ENCODE data around the gene SWSAP1. TPM values are rescaled to one million over a fixed set of nuclear protein-coding genes. Genes with fewer than 3 reads are reported as not detected.

The SWSAP1 gene
- polyA plus RNA-seq, 3 donors: 5.9 to 11.5 (median 8.7) TPM

DNA sequence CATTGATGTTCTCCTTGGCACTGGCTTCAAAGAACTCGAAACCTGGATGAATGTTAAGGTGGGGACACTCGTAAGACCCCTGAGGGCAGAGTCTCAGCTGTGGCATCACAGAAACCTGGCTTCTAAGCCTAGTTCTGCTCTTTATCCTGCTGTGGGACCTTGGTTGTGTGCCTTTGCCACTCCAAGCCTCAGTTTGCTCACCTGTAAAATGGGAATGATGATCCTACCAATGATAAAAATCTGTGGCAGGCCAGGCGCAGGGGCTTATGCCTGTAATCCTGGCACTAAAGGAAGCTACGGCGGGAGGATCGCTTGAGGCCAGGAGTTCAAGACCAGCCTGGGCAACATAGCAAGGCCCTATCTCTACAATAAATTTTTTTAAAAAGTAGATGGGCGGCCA lies 48.9 kb upstream of the SWSAP1 start:
- DNase-seq: no peak
- Histone ChIP-seq H3K4me3 (replicated peaks in 1 of 3; ENCODE audit: low read depth in 2 of 3, low read length in 3 of 3) (no peak overlapping the region), H3K4me2 (replicated peaks; ENCODE audit: extremely low read depth, low read length, poor library complexity, severe bottlenecking) (no peak overlapping the region), H3K27ac (ENCODE audit: low read depth in 1 of 2, low read length in 2 of 2) (peak overlapping the region; percentile 94 to 97), H3K36me3 (replicated peaks in 1 of 2; ENCODE audit: control insufficient read depth in 1 of 2, insufficient read depth in 2 of 2, low read length in 2 of 2) (peaks cover 47 to 55% of the 10 kb centered on the region in 2 donors), H3K9me3 (replicated peaks in 1 of 2; ENCODE audit: control insufficient read depth in 1 of 2, insufficient read depth in 1 of 2, low read length in 2 of 2) (no peaks in the 10 kb centered on the region), H3K27me3 (ENCODE audit: control insufficient read depth in 2 of 2, insufficient read depth in 2 of 2, low read length in 2 of 2) (no peaks in the 10 kb centered on the region), H2AFZ (ENCODE audit: insufficient read depth, low read depth, low read length, poor library complexity, severe bottlenecking) (no peak overlapping the region), H3K9ac (ENCODE audit: insufficient read depth, low read length, poor library complexity, severe bottlenecking) (no peak overlapping the region), H3K4me1 (ENCODE audit: control insufficient read depth in 1 of 2, insufficient read depth in 2 of 2, low read length in 2 of 2) (peaks cover 60 to 67% of the 10 kb centered on the region in 2 donors), H4K20me1 (ENCODE audit: insufficient read depth, low read length) (peaks cover 13% of the 10 kb centered on the region), H3K79me2 (ENCODE audit: insufficient read depth, low read length) (peaks cover 69% of the 10 kb centered on the region)
- intact Hi-C loops (cut with micrococcal nuclease): loop anchor here in 1 of 2 donors (2.0 to 10.0 kb wide), 3 partner anchors 13 to 239 kb away; partner anchors contain the start of genes RAB3D and SWSAP1
- Mint-ChIP-seq H3K27me3 (ENCODE audit: low read depth in 3 of 3) (peaks cover 0 to 4% (median 2%) of the 10 kb centered on the region in 3 donors), H3K9me3 (peaks cover 0 to 5% (median 0%) of the 10 kb centered on the region in 7 donors), H3K27ac (peak overlapping the region; percentile 91 to 99 (median 99)), H3K4me1 (peaks cover 63% of the 10 kb centered on the region), H3K4me3 (no peak overlapping the region), H3K36me3 (peaks cover 38 to 84% of the 10 kb centered on the region in 2 donors)
- 100% methylated on average over 2 of the region's 7 CpGs for WGBS (ENCODE audit: insufficient coverage)
- TF ChIP-seq, protein P1, sequence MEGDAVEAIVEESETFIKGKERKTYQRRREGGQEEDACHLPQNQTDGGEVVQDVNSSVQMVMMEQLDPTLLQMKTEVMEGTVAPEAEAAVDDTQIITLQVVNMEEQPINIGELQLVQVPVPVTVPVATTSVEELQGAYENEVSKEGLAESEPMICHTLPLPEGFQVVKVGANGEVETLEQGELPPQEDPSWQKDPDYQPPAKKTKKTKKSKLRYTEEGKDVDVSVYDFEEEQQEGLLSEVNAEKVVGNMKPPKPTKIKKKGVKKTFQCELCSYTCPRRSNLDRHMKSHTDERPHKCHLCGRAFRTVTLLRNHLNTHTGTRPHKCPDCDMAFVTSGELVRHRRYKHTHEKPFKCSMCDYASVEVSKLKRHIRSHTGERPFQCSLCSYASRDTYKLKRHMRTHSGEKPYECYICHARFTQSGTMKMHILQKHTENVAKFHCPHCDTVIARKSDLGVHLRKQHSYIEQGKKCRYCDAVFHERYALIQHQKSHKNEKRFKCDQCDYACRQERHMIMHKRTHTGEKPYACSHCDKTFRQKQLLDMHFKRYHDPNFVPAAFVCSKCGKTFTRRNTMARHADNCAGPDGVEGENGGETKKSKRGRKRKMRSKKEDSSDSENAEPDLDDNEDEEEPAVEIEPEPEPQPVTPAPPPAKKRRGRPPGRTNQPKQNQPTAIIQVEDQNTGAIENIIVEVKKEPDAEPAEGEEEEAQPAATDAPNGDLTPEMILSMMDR (IDR thresholded peaks at IDR 0.05): no peak

DNA sequence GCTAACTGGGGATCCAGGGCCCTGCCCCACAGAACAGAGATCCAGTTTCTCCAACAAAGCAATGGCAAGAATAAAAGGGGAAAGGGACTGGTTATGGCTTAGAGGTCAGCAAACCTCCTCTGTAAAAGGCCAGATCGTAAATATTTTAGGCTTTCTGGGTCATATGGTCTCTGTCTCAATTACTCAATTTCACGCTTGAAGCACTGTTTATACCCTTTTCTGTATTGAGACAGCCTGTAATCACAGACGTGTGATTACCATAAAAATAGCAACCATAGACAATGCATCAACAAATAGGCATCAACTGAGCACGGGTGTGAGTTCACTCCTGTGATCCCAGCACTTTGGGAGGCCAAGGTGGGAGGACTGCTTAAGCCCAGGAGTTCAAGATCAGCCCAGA lies 44.3 kb upstream of the SWSAP1 start:
- Histone ChIP-seq H3K27ac (ENCODE audit: low read depth in 1 of 2, low read length in 2 of 2) (no peak overlapping the region), H3K4me1 (ENCODE audit: control insufficient read depth in 1 of 2, insufficient read depth in 2 of 2, low read length in 2 of 2) (peaks cover 19 to 29% of the 10 kb centered on the region in 2 donors), H3K79me2 (ENCODE audit: insufficient read depth, low read length) (peaks cover 90% of the 10 kb centered on the region), H3K4me3 (replicated peaks in 1 of 3; ENCODE audit: low read depth in 2 of 3, low read length in 3 of 3) (no peak overlapping the region), H3K36me3 (replicated peaks in 1 of 2; ENCODE audit: control insufficient read depth in 1 of 2, insufficient read depth in 2 of 2, low read length in 2 of 2) (peaks cover 86 to 94% of the 10 kb centered on the region in 2 donors), H3K4me2 (replicated peaks; ENCODE audit: extremely low read depth, low read length, poor library complexity, severe bottlenecking) (no peak overlapping the region), H2AFZ (ENCODE audit: insufficient read depth, low read depth, low read length, poor library complexity, severe bottlenecking) (no peak overlapping the region), H4K20me1 (ENCODE audit: insufficient read depth, low read length) (peaks cover 58% of the 10 kb centered on the region), H3K9ac (ENCODE audit: insufficient read depth, low read length, poor library complexity, severe bottlenecking) (no peak overlapping the region), H3K9me3 (replicated peaks in 1 of 2; ENCODE audit: control insufficient read depth in 1 of 2, insufficient read depth in 1 of 2, low read length in 2 of 2) (no peaks in the 10 kb centered on the region), H3K27me3 (ENCODE audit: control insufficient read depth in 2 of 2, insufficient read depth in 2 of 2, low read length in 2 of 2) (no peaks in the 10 kb centered on the region)
- H3K9me3 Mint-ChIP-seq: peaks cover 0 to 2% (median 0%) of the 10 kb centered on the region in 7 donors
- peaks cover 17% of the 10 kb centered on the region for H3K4me1 Mint-ChIP-seq
- H3K36me3 Mint-ChIP-seq: peaks cover 61 to 96% of the 10 kb centered on the region in 2 donors
- H3K27ac Mint-ChIP-seq: peak overlapping the region in 4 of 7 donors; percentile 31 to 50 (median 46)
- TF ChIP-seq, protein P1 (IDR thresholded peaks at IDR 0.05): no peak
- H3K4me3 Mint-ChIP-seq: no peak overlapping the region
- H3K27me3 Mint-ChIP-seq (ENCODE audit: low read depth in 3 of 3): peaks cover 0 to 2% (median 0%) of the 10 kb centered on the region in 3 donors
- DNase-seq: no peak
- 100% methylated on average over 1 of the region's 4 CpGs for WGBS (ENCODE audit: insufficient coverage)
- intact Hi-C loops (cut with micrococcal nuclease): loop anchor here in 1 of 2 donors (5.0 kb wide), 1 partner anchor 33 kb away; the partner anchor contains the start of gene TSPAN16

All from CD14-positive monocyte (primary cell).